Vagina (tissue), 2 donors: ENCODE measurements around the gene DDN.

Experiments used
- CTCF ChIP-seq, 3 experiments: fragments of 450-650 bp in 2 of 3; fragments of 200-600 bp in 1 of 3; sonication (generic) in 1 of 3; IDR thresholded peaks; one replicate each; pipeline ENCODE4 v1.5.1; 2017 to 2019; ENCODE audit warnings: antibody characterized with exemption in 3 of 3, mild to moderate bottlenecking in 2 of 3, moderate library complexity in 2 of 3
- POLR2A ChIP-seq, 2 donors: fragments of 450-650 bp; IDR thresholded peaks; one replicate each; pipeline ENCODE4 v1.6.1; 2017; ENCODE audit warnings: antibody characterized with exemption in 2 of 2, mild to moderate bottlenecking in 2 of 2, moderate library complexity in 2 of 2

DNA sequence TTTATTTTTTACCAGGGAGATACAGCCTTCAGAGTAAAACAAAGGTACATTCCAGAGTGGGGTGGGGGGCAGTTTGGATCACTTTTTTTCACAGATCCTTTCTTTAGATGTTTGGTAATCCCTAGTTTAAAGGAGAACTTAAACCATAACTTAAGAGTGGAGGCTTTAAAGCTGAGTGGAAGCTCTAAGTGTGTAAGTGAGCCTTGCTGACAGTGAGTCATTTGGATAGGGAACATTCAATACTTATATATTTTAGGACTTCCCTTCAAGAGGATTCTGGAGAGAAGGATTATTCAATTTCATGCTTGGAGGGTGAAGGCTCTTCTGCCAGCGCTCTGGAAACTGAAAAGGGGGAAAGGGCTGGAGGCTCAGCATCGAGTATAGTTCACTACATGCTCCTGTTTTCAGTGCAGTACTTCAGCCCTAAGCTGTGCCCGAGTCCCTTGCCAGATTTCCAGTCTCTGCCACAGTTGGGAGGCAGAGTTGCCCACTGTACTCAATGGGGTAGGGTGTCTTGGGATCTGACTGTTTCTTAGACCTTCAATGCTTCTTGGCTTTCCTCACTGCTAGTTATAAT, 11.0 kb upstream of the DDN start:
- TF ChIP-seq CTCF (IDR thresholded peaks at IDR 0.05) (no peak), POLR2A (IDR thresholded peaks at IDR 0.05) (no peak)
